ENCODE data around the gene SYNM.

Gene SYNM

DNA sequence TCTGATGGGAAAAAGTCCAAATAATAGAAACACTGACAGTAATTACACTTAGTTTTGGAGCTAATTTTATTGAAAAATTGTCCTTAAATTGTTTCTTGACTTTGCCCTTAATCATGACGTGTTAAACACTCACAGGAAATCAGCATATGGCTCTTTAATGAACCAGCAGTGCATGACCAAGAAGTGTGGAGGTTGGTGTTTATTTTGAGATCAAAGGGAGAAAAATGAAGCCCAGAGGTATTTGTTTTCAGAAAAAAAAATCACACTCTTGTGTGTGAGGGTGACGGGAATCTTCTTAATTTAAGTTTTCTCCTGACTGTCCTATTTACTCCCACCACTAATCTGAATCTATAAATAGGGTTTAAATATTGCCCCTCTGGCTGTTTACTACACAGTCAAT, 28.8 kb upstream of the SYNM start:
- no peak overlapping the region for H3K4me3 ChIP-seq (ENCODE audit: low read depth, low read length)
- TF ChIP-seq, protein P1, sequence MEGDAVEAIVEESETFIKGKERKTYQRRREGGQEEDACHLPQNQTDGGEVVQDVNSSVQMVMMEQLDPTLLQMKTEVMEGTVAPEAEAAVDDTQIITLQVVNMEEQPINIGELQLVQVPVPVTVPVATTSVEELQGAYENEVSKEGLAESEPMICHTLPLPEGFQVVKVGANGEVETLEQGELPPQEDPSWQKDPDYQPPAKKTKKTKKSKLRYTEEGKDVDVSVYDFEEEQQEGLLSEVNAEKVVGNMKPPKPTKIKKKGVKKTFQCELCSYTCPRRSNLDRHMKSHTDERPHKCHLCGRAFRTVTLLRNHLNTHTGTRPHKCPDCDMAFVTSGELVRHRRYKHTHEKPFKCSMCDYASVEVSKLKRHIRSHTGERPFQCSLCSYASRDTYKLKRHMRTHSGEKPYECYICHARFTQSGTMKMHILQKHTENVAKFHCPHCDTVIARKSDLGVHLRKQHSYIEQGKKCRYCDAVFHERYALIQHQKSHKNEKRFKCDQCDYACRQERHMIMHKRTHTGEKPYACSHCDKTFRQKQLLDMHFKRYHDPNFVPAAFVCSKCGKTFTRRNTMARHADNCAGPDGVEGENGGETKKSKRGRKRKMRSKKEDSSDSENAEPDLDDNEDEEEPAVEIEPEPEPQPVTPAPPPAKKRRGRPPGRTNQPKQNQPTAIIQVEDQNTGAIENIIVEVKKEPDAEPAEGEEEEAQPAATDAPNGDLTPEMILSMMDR (IDR thresholded peaks at IDR 0.05; ENCODE audit: borderline replicate concordance, insufficient read depth, low read depth, low read length): no peak

DNA sequence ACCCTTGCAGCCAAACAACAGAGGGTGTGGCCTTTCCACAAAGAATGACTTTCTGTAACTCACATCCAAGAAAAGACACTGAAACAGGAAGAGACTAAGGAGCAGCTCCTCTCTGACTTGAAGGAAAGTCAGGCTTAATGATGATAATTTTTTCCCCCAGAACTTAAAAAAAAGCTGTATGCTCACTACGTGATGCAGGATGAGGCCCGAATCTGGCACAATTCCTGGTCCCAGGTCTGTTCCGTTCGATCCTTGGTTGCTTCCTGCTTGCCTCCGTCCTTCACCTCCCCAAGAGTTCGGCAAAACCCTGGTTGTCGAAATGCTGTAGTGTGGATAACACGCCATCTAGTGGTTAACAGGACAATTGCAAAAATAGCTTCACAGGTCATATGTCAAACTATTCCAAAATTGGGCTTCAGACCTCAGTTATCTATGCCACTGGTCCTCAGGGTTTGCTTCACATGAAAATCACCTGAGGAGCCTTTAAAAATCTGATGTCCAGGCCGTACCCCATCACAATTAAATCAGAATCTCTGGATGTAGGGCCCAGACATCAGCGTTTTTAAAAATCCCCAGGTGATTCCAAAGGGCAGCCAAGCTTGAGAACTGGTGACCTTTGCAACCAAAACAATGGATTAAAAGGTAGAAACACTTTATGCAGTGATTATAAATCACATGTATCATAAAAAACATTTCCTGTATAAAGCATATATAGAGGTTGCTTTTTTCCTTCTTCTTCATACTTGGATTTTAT, 28.1 kb upstream of the SYNM start:
- TF ChIP-seq, protein P1 (IDR thresholded peaks at IDR 0.05; ENCODE audit: borderline replicate concordance, insufficient read depth, low read depth, low read length): peak; percentile 85
- peak overlapping the region; percentile 2 for H3K4me3 ChIP-seq (ENCODE audit: low read depth, low read length)

DNA sequence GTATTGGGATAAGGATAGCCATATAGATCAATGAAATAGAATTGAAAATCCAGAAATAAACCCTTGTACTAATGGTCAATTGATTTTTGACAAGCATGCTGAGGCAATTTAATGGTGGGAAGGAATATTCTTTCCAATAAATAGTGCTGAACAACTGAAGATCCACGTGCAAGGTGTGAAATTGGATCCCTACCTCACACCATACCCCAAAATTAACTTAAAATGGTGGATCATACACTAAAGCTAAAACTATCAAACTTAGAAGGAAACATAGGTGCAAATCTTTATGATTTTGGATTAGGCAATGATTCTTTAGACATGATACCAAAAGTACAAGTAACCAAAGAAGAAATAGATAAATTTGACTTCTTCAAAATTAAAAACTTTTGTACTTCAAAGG, 22.1 kb upstream of the SYNM start:
- TF ChIP-seq, protein P1 (IDR thresholded peaks at IDR 0.05; ENCODE audit: borderline replicate concordance, insufficient read depth, low read depth, low read length): no peak
- H3K4me3 ChIP-seq (ENCODE audit: low read depth, low read length): no peak overlapping the region

DNA sequence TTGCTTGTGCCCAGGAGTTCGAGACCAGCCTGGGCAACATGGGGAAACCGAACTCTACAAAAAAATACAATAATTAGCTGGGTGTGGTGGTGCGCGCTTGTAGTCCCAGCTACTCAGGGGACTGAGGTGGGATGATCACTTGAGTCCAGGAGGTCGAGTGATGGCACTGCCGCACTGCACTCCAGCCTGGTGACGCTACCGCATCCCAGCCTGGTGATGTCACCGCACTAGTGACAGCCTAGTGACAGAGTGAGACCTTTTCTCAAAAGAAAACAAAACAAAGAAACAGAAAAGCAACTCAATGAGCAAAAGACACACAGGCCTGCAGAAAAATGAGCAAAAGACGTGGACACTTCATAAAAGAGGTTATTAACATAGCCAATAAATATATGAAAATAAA, 19.9 kb upstream of the SYNM start:
- no peak overlapping the region for H3K4me3 ChIP-seq (ENCODE audit: low read depth, low read length)
- TF ChIP-seq, protein P1 (IDR thresholded peaks at IDR 0.05; ENCODE audit: borderline replicate concordance, insufficient read depth, low read depth, low read length): no peak

- no peak overlapping the region for H3K4me3 ChIP-seq (ENCODE audit: low read depth, low read length)
- TF ChIP-seq, protein P1 (IDR thresholded peaks at IDR 0.05; ENCODE audit: borderline replicate concordance, insufficient read depth, low read depth, low read length): no peak
Observed at GRCh38 chr15:99085413-99086326, 19.2 kb upstream of the SYNM start.

DNA sequence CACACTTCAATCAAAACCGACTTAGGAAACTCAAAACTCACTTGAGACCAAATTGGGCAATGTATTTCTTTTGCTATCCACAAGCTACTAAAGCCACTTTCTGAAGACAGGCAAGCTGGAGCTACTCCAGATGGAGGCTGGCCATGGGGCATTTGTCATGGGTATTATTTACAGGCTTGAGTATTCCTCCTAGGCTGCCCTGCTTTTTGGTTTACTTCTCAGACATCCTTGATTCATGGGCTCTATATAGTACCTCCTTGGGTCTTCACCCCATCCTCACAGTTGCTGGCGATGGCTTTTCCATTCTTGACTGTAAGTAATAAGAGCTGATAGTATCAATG, 18.6 kb upstream of the SYNM start:
- TF ChIP-seq, protein P1 (IDR thresholded peaks at IDR 0.05; ENCODE audit: borderline replicate concordance, insufficient read depth, low read depth, low read length): no peak

More for the DNA sequence above, 18.6 kb upstream of the SYNM start:
- H3K4me3 ChIP-seq (ENCODE audit: low read depth, low read length): no peak overlapping the region

Measured in GM12875 (cell line).